KOPT-K1 (cell line): ENCODE measurements around the gene TMC5.

Source experiments
- H3K27ac ChIP-seq: fragments of 200-600 bp; sonication (generic); 2 replicates; pipeline ENCODE4 v1.5.1; 2016; ENCODE audit warnings: antibody characterized with exemption, mild to moderate bottlenecking, low read depth, low read length; ENCODE audit not compliant: poor library complexity, severe bottlenecking
- H3K36me3 ChIP-seq: fragments of 200-600 bp; sonication (generic); 2 replicates; pipeline ENCODE4 v1.5.1; 2017; ENCODE audit warnings: antibody characterized with exemption, mild to moderate bottlenecking, low read length, moderate library complexity; ENCODE audit not compliant: insufficient read depth
- H3K9me3 ChIP-seq: fragments of 200-600 bp; sonication (generic); 2 replicates; pipeline ENCODE4 v1.5.1; 2017; ENCODE audit warnings: antibody characterized with exemption, low read length, mild to moderate bottlenecking; ENCODE audit not compliant: insufficient read depth, poor library complexity, severe bottlenecking

TMC5 gene

GRCh38 chr16:19431636-19432340 lies 14.1 kb downstream of the TMC5 start:
- H3K9me3 ChIP-seq: no peaks in the 10 kb centered on the region
- H3K27ac ChIP-seq: no peak overlapping the region
- H3K36me3 ChIP-seq: no peaks in the 10 kb centered on the region

DNA sequence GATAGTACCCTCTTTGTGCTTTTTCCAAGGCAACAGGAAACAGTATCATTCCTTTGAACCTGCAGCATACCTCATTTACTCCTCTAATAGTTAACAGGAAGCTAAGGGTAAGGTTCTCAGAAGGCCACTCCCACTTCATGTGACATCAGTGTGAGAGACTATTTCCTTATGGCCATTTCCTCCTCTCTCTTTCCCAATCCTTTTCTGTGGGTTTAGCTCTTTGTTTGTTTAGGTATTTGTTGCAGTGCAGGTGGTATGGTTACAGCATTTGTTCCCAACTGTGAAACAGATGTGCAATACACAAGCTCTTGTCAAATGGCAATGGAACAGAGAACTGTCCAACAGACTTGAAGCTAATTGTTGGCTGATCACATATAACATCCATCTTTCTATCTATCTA lies 14.7 kb downstream of the TMC5 start:
- Histone ChIP-seq H3K27ac (no peak overlapping the region), H3K9me3 (no peaks in the 10 kb centered on the region), H3K36me3 (no peaks in the 10 kb centered on the region)

GRCh38 chr16:19434584-19434983 lies 16.9 kb downstream of the TMC5 start:
- no peak overlapping the region for H3K27ac ChIP-seq
- no peaks in the 10 kb centered on the region for H3K9me3 ChIP-seq

DNA sequence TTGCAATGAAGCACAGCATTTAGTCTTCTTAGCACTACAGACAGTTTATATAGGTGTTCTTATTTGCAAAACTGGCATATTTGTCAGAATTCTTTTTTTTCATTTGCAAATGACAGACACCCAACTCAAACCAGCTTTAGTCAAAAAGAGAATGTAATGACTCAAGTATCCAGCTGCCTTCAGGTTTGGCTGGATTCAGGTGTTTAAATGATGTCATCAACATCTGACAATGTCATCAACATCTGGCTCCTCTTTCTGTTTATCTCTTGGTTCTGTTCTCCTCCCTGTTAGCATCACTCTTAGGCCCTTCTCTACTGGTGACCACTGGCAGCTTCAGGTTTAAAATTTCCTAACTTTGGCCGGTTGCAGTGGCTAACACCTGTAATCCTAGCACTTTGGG lies 18.9 kb downstream of the TMC5 start:
- Histone ChIP-seq H3K36me3 (no peaks in the 10 kb centered on the region), H3K9me3 (no peaks in the 10 kb centered on the region), H3K27ac (no peak overlapping the region)

More at GRCh38 chr16:19434584-19434983, 16.9 kb downstream of the TMC5 start:
- no peaks in the 10 kb centered on the region for H3K36me3 ChIP-seq

DNA sequence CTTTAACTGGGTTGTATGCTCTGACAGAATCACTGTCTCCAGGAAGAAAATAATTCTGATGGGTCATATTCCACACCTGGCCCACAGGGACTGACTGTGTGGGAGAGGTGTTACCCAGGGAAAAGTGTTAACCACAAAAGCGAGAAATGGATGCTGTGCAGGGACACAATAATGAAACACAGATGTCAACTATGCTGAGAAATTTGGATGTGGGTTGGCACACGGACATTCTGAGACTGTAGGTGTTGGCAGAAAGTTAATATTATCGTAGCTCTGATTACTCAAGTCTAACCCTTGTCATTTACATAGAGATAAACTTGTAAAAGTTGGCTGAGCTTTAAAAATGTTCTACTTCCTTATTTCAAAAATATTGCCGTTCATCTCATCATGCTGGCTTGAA lies 19.6 kb downstream of the TMC5 start:
- Histone ChIP-seq H3K36me3 (no peaks in the 10 kb centered on the region), H3K27ac (no peak overlapping the region), H3K9me3 (no peaks in the 10 kb centered on the region)

- Histone ChIP-seq H3K36me3 (no peaks in the 10 kb centered on the region), H3K9me3 (no peaks in the 10 kb centered on the region), H3K27ac (no peak overlapping the region)
Observed at GRCh38 chr16:19438739-19439138, 21.1 kb downstream of the TMC5 start.

GRCh38 chr16:19439483-19439882 lies 21.8 kb downstream of the TMC5 start:
- Histone ChIP-seq H3K9me3 (no peaks in the 10 kb centered on the region), H3K36me3 (no peaks in the 10 kb centered on the region), H3K27ac (no peak overlapping the region)

DNA sequence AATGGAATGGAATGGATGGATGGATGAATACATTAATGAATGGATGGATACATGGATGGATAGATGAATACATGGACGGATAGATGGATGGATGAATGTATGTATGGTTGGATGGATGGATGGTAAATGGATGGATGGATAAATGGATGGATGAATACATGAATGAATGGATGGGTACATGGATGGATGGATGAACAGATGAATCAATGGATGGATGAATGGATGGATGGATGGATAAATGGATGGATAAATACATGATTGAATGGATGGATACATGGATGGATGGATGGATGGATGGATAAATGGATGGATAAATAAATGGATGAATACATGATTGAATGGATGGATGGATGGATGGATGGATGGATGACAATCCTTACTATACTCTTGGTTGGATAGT lies 26.0 kb downstream of the TMC5 start:
- Histone ChIP-seq H3K27ac (no peak overlapping the region), H3K36me3 (no peaks in the 10 kb centered on the region), H3K9me3 (peaks cover 4% of the 10 kb centered on the region)

- Histone ChIP-seq H3K9me3 (peaks cover 4% of the 10 kb centered on the region), H3K36me3 (no peaks in the 10 kb centered on the region), H3K27ac (no peak overlapping the region)
Observed at GRCh38 chr16:19446300-19446846, 28.7 kb downstream of the TMC5 start.

GRCh38 chr16:19446886-19447285 lies 29.2 kb downstream of the TMC5 start:
- no peaks in the 10 kb centered on the region for H3K36me3 ChIP-seq
- peaks cover 4% of the 10 kb centered on the region for H3K9me3 ChIP-seq
- H3K27ac ChIP-seq: no peak overlapping the region

DNA sequence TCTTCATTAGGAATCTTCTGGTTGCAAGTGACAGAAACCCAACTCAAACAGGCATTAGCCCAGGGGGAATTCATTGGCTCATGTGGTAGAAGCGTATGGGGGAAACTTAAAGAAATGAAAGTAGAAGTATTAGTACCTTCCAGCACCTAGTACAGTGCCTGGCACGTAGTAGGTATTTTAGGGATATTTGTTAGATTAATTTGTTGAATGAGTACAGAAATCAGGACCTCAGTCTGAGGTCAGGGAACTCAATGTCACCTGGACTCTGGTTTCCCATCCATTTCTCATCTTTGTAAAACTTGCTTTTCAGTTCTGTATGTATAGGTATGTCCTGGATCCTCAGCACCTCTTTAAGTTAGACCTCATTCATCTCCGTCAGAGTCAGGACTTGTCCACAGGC lies 32.5 kb downstream of the TMC5 start:
- H3K9me3 ChIP-seq: peaks cover 4% of the 10 kb centered on the region
- no peaks in the 10 kb centered on the region for H3K36me3 ChIP-seq
- no peak overlapping the region for H3K27ac ChIP-seq

DNA sequence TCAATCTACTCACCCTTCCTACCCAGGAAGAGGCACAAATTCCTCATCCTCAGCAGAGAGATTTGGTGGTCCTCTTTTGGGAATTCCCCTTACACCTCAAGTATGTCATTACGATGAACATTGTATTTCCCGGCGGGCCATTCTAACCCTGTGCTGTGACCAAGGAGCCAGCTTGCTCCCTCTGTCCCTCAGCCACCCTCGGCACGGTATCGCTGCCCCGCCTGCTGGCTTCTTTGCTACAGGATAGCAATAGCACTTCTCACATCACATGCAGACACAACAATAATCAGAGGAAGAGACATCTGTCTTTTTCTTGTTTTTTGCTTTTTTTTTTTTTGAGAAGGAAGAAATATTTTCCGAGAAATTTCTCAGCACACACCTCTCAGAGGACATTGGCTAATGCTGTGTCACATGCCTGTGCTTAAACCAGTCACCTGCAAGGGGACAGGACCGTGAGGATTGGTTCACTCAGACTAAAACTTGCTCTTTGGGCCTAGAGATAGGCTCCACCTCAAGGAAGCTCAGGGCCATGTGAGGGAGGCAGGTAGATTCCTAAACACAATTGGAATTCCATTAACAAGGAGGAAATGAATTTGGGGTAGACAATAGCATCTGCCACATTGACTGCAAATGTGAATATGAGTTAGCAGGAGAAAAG lies 41.2 kb downstream of the TMC5 start:
- H3K9me3 ChIP-seq: peaks cover 5% of the 10 kb centered on the region
- H3K36me3 ChIP-seq: no peaks in the 10 kb centered on the region
- H3K27ac ChIP-seq: no peak overlapping the region

- H3K36me3 ChIP-seq: no peaks in the 10 kb centered on the region
- no peak overlapping the region for H3K27ac ChIP-seq
- peaks cover 5% of the 10 kb centered on the region for H3K9me3 ChIP-seq
Observed at GRCh38 chr16:19460397-19460796, 42.7 kb downstream of the TMC5 start.

GRCh38 chr16:19463468-19464315 lies 46.0 kb downstream of the TMC5 start:
- H3K9me3 ChIP-seq: peaks cover 11% of the 10 kb centered on the region
- H3K36me3 ChIP-seq: no peaks in the 10 kb centered on the region
- H3K27ac ChIP-seq: no peak overlapping the region

- H3K9me3 ChIP-seq: peaks cover 7% of the 10 kb centered on the region
- H3K36me3 ChIP-seq: no peaks in the 10 kb centered on the region
- H3K27ac ChIP-seq: no peak overlapping the region
Observed at GRCh38 chr16:19468300-19468699, 50.6 kb downstream of the TMC5 start.
